Adrenal gland (tissue), 12 donors: ENCODE data around the gene GRB14. TPM values are rescaled to one million over a fixed set of nuclear protein-coding genes. Genes with fewer than 3 reads are reported as not detected.

Experiments used
- DNase-seq, 7 donors: peaks; one replicate each; pipeline ENCODE4 v3.0.0-alpha.2; 2019 to 2020
- H3K27ac ChIP-seq, 5 donors: fragments of 200-600 bp; sonication (generic) in 4 of 5; 1 replicate in 3 of 5; 2 replicates in 2 of 5; pipeline versions ENCODE4 v1.5.1 to v1.8.0; 2016 to 2020; ENCODE audit warnings: mild to moderate bottlenecking in 1 of 5
- H3K27me3 ChIP-seq: fragments of 200-600 bp; 2 replicates; pipeline ENCODE4 v1.8.0; 2021
- H3K36me3 ChIP-seq, 2 donors: fragments of 200-600 bp; replicated peaks in 1 of 2; 1 replicate in 1 of 2; 2 replicates in 1 of 2; pipeline versions ENCODE4 v1.5.1 to v1.8.0; 2018 to 2022
- H3K4me1 ChIP-seq, 2 donors: fragments of 200-600 bp; replicated peaks in 1 of 2; 1 replicate in 1 of 2; 2 replicates in 1 of 2; pipeline versions ENCODE4 v1.5.1 to v1.8.0; 2018 to 2021
- H3K4me3 ChIP-seq, 4 donors: fragments of 200-600 bp; sonication (generic) in 3 of 4; one replicate each; pipeline ENCODE4 v1.5.1; 2016 to 2018
- H3K9me3 ChIP-seq, 3 donors: fragments of 200-600 bp; sonication (generic) in 1 of 3; replicated peaks in 1 of 3; 1 replicate in 2 of 3; 2 replicates in 1 of 3; pipeline versions ENCODE4 v1.5.1 to v1.8.0; 2016 to 2021
- CTCF ChIP-seq, 6 experiments: fragments of 450-650 bp in 4 of 6; fragments of 200-600 bp in 2 of 6; sonication (generic) in 1 of 6; IDR thresholded peaks; 1 replicate in 5 of 6; 2 replicates in 1 of 6; pipeline versions ENCODE4 v1.5.1 to v1.8.0; 2016 to 2021; ENCODE audit warnings: antibody characterized with exemption in 6 of 6, mild to moderate bottlenecking in 2 of 6, moderate library complexity in 1 of 6
- POLR2A ChIP-seq, 2 donors: fragments of 450-650 bp; IDR thresholded peaks; one replicate each; pipeline ENCODE4 v1.6.1; 2017; ENCODE audit warnings: antibody characterized with exemption in 2 of 2, mild to moderate bottlenecking in 2 of 2, moderate library complexity in 1 of 2
- WGBS, 4 donors: extraction: QIAGEN DNeasy Blood & Tissue Kit in 2 of 4; methylation state at CpG; one replicate each; pipeline versions ENCODE4 v1.1.5 to v1.1.7; 2013 to 2017; 5-methylcytosine and 5-hydroxymethylcytosine counted together
- intact Hi-C, 2 donors: fragments of 100-400 bp; cut with DNase I; formaldehyde crosslinking; loops; one replicate each; pipeline versions ENCODE4 v1.14.1 to v1.15.0; 2022 to 2023
- polyA plus RNA-seq, 3 donors: library from polyadenylated mRNA; stranded (reverse); fragments of 200-250 nt in 2 of 3; fragments of 350-450 nt in 1 of 3; fragmentation: Illumina TruSeq in 1 of 3; extraction: RNeasy Lipid Tissue Mini Kit (QIAGEN cat#74804) in 1 of 3; gene quantifications; one replicate each; pipeline ENCODE4 v1.2.3, GENCODE V29; 2013 to 2014
- total RNA-seq, 9 donors: library from RNA; depleted of rRNA in 4 of 9; stranded (reverse); fragments of >200 nt in 4 of 9; fragments of 120-200 nt in 1 of 9; fragmentation: NEBNext Ultra II Directional in 1 of 9; extraction: Animal tissue kit (Norgen Biotek cat#: 25700) in 1 of 9; gene quantifications; one replicate each; pipeline versions ENCODE4 v1.1.0 to v1.2.4, GENCODE V29; 2013 to 2023
- donor health status: healthy with polysubstance abuse.
- donor health status: Bipolar disorder and iron deficiency.
- donor health status: DM: yes; HTN: yes; CAD: no.
- donor health status: DM: no; HTN: no; CAD: no.
- donor health status: DM: no; HTN: no; CAD: no.
- donor health status: DM: yes; HTN: yes; CAD: no.

The GRB14 gene
- total and polyA plus RNA-seq, 12 donors, result 4.8 to 280 (median 40.7) TPM

GRCh38 chr2:164620457-164620856, 825 bp downstream of the GRB14 start:
- H3K36me3 ChIP-seq, result no peaks in the 10 kb centered on the region
- 19 to 24% (median 22%) methylated on average over 7 of the region's 7 CpGs for WGBS, 4 donors
- peaks cover 7 to 8% of the 10 kb centered on the region in 2 donors for H3K4me1 ChIP-seq
- H3K9me3 ChIP-seq, result no peaks in the 10 kb centered on the region
- intact Hi-C loops, result no loop called here
- H3K27ac ChIP-seq, result no peak overlapping the region
- no peaks in the 10 kb centered on the region for H3K27me3 ChIP-seq
- TF ChIP-seq POLR2A (IDR thresholded peaks at IDR 0.05) (no peak), CTCF (IDR thresholded peaks at IDR 0.05) (no peak)
- DNase-seq, result no peak
- peak overlapping the region in 2 of 4 donors; percentile 32 to 56 for H3K4me3 ChIP-seq

- peaks cover 7 to 8% of the 10 kb centered on the region in 2 donors for H3K4me1 ChIP-seq
- intact Hi-C loops, result no loop called here
- no peaks in the 10 kb centered on the region for H3K27me3 ChIP-seq
- H3K9me3 ChIP-seq, result no peaks in the 10 kb centered on the region
- TF ChIP-seq CTCF (IDR thresholded peaks at IDR 0.05) (no peak), POLR2A (IDR thresholded peaks at IDR 0.05) (no peak)
- H3K27ac ChIP-seq, result no peak overlapping the region
- H3K4me3 ChIP-seq, result no peak overlapping the region
- DNase-seq, result no peak
- no peaks in the 10 kb centered on the region for H3K36me3 ChIP-seq
- 73 to 88% (median 82%) methylated on average over 2 of the region's 2 CpGs for WGBS, 4 donors
These were observed 3.8 kb downstream of the GRB14 start for GRCh38 chr2:164617466-164617865.

GRCh38 chr2:164613321-164613982, 7.8 kb downstream of the GRB14 start:
- Histone ChIP-seq H3K27me3 (no peaks in the 10 kb centered on the region), H3K4me3 (no peak overlapping the region), H3K9me3 (no peaks in the 10 kb centered on the region), H3K36me3 (no peaks in the 10 kb centered on the region), H3K4me1 (no peaks in the 10 kb centered on the region), H3K27ac (no peak overlapping the region)
- TF ChIP-seq POLR2A (IDR thresholded peaks at IDR 0.05), result no peak
- no peak for TF ChIP-seq CTCF (IDR thresholded peaks at IDR 0.05)
- 83 to 100% (median 94%) methylated on average over 1 of the region's 1 CpG for WGBS, 4 donors
- intact Hi-C loops, result no loop called here
- no peak for DNase-seq

GRCh38 chr2:164609790-164610189, 11.5 kb downstream of the GRB14 start:
- no peaks in the 10 kb centered on the region for H3K27me3 ChIP-seq
- WGBS, 4 donors, result 81 to 97% (median 91%) methylated on average over 1 of the region's 1 CpG
- no peak for TF ChIP-seq POLR2A (IDR thresholded peaks at IDR 0.05)
- TF ChIP-seq CTCF (IDR thresholded peaks at IDR 0.05), result no peak
- H3K27ac ChIP-seq, result no peak overlapping the region
- H3K36me3 ChIP-seq, result no peaks in the 10 kb centered on the region
- no peak overlapping the region for H3K4me3 ChIP-seq
- DNase-seq, result no peak
- H3K4me1 ChIP-seq, result no peaks in the 10 kb centered on the region
- intact Hi-C loops, result no loop called here
- H3K9me3 ChIP-seq, result no peaks in the 10 kb centered on the region
